NCI-H226 (cell line): Measurements from ENCODE around the gene TNXB.
A peak's percentile ranks its signal among the peaks of the same experiment; 100 is the strongest.
"Not testable (repeated sequence)": the region's sequence is repeated elsewhere in the genome, so short reads cannot be mapped to it uniquely, and the experiment has no call there.

ENCODE experiments used
- DNase-seq: peaks from one replicate; pipeline ENCODE4 v3.0.0-alpha.2; 2015

The TNXB gene

GRCh38 chr6:32108727-32109113 lies 418 bp downstream of the TNXB start:
- no peak for DNase-seq

GRCh38 chr6:32108094-32108627 lies 977 bp downstream of the TNXB start:
- peak; percentile 74 for DNase-seq

GRCh38 chr6:32107406-32107805 lies 1.7 kb downstream of the TNXB start:
- peak; percentile 69 for DNase-seq

DNA sequence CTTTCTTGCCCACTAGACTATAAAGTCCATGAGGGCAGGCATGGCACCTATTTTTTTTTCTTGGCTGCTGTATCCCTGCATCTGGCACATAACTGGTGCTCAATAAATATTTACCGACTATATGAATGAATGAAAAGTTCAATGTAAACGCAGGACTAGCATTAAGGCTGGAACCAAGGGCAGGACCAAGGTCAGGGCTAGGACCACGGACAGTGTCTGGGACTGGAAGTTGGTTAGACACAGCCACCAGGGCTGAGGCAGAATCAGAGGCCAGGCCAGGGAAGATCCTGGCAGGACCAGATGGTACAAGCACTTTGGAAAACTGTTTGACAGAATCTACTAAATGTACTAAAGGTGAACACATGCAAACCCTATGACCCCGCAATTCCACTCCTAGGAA lies 3.7 kb downstream of the TNXB start:
- DNase-seq = no peak

GRCh38 chr6:32102255-32102654 lies 6.9 kb downstream of the TNXB start:
- no peak for DNase-seq

- DNase-seq = not testable (repeated sequence)
These were observed 8.9 kb downstream of the TNXB start for GRCh38 chr6:32100251-32100650.

- no peak for DNase-seq
These were observed 11.8 kb downstream of the TNXB start for GRCh38 chr6:32097364-32097763.

DNA sequence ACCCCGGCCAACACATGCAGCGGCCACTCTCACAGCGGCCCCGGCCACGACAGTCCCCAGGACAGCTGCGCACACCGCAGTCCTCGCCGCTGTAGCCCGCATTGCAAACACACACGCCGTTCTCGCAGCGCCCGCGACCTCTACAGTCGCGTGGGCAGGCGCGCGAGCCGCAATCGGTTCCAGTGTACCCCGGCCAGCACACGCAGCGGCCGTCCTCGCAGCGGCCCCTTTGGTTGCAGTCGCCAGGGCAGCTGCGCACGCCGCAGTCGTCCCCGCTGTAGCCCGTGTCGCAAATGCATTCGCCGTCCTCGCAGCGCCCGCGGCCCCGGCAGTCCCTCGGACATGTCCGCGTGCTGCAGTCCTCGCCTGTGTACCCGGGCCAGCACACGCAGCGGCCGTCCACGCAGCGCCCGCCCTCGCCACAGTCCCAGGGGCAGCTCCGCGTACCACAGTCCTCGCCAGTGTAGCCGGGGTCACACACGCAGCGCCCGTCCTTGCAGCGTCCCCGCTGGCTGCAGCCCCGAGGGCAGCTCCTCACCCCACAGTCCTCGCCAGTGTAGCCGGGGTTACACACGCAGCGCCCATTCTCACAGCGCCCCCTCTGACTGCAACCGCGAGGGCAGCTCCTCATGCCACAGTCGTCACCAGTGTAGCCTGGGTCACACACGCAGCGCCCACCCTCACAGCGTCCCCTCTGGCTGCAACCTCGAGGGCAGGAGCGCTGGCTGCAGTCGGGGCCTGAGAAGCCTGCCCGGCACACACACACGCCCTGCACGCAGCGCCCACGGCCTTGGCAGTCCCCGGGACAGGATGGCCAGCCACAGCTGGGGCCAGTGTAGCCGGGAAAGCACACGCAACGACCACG lies 12.5 kb downstream of the TNXB start:
- DNase-seq = no peak

DNA sequence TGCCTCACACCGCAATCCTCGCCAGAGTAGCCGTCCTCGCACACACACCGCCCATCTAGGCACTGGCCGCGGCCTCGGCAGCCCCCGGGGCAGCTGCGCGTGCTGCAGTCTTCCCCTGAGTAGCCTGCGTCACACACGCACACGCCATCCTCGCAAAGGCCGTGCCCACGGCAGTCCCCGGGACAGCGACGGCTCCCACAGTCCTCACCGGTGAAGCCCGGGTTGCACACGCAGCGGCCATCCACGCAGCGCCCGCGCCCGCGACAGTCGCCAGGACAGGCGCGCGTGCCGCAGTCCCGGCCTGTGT lies 13.1 kb downstream of the TNXB start:
- DNase-seq = no peak

DNA sequence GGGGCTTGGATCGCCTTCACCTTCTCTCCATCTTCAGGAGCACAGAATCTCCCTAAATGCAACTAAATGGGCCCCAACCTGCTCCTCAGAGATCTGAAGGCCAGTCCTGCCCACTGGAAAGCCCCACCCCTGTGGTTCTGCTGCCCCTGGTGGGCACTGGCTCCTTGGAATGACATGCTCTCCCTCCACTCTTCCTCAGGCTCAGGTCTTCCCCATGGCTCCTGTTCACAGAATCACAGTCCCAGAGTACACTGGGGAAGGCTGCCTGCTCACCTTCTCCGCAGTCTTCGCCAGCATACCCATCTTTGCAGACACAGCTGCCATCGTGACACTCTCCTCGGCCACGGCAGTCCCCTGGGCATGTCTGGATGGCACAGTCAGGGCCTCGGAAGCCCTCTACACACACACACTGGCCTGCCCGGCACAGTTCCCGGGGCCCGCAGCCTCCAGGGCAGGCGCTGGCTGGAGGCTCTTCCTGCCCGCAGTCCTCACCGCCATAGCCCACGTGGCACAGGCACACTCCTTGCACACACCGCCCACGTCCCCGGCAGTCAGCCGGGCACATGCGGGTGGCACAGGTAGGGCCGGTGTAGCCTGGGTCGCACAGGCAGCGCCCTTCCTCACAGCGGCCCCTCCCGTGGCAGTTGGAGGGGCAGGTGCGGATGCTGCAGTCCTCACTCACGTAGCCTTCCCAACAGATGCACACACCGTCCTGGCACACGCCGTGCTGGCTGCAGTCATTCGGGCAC lies 13.6 kb downstream of the TNXB start:
- no peak for DNase-seq

GRCh38 chr6:32092760-32093497 lies 16.2 kb downstream of the TNXB start:
- DNase-seq = no peak

DNA sequence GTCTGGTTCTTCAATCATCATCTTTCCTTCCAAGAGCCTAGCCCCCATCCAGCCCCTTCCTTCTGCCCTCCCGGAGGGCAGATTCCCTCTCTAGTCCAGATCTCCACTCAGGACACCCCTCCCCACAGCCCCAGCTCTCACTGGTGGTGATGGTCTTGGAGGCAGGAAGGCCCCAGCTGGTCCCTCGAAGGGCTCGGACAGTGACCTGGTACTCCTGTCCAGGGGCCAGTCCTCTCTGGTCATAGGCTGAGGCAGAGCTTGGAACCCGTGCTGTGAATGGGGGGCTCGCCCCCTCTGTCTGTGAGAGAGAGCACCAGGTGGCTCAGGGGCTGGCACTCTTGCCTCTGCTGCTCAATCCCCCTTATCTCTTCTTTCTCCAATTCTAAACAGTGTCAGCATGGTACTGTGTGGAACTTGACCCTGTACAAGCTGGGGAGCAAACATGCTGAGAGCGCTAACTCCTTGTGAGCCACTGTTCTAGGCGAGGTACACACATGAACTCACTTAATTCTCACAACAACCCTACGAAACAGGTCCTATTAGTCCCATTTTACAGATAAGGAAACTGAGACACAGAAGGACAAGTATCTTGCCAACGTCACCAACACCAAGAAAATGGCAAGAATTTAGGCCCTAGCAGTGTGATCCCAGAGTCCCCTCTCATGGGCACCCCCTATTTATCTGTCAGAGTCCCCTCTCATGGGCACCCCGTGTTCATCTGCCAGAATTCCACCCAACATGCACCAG lies 19.9 kb downstream of the TNXB start:
- no peak for DNase-seq

- no peak for DNase-seq
These were observed 20.6 kb downstream of the TNXB start for GRCh38 chr6:32088487-32089049.

DNA sequence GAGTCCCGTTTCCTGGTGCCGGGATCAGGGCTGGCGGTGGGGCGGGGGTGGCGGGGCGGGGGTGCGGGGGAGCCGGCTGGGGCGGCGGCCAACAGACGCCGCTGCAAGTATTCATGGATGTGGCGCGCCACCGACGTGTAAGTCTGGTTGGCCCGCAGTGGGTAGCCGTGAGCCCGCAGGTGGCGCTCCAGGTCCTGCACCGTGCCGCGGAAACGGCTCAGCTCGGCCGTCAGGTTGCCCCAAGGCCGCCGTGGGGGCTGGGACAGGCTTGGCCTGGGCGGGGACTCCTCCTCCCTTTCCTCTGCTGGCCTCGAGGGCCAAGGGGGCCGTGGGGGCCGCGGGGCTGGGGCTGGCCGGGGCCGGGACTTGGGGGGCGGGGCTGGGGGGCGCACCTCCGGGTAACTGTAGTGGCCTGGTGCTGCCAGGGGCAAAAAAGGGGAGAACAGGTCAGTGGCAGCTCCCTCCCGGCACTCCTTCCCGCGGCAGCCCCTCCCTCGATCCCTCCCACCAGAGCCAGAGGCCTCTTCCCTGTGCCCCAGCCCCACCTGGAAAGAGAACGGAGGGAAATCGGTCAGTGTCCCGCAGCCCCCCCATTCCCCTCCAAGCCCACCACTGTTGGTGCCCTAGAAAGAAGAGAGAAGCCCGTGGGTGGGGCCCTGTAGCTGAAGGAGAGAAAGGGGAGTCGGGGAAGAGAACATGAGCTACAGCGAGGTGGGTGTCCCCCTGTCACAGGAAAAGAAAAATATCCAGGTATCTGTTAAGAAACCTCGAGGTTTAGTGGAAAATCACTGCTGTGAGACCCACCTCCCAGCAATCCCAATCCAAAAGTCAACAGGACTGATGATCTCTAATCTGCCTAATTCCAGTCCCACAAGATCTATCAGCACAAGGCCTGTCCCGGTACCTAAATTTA lies 21.3 kb downstream of the TNXB start:
- peak; percentile 77 for DNase-seq

DNA sequence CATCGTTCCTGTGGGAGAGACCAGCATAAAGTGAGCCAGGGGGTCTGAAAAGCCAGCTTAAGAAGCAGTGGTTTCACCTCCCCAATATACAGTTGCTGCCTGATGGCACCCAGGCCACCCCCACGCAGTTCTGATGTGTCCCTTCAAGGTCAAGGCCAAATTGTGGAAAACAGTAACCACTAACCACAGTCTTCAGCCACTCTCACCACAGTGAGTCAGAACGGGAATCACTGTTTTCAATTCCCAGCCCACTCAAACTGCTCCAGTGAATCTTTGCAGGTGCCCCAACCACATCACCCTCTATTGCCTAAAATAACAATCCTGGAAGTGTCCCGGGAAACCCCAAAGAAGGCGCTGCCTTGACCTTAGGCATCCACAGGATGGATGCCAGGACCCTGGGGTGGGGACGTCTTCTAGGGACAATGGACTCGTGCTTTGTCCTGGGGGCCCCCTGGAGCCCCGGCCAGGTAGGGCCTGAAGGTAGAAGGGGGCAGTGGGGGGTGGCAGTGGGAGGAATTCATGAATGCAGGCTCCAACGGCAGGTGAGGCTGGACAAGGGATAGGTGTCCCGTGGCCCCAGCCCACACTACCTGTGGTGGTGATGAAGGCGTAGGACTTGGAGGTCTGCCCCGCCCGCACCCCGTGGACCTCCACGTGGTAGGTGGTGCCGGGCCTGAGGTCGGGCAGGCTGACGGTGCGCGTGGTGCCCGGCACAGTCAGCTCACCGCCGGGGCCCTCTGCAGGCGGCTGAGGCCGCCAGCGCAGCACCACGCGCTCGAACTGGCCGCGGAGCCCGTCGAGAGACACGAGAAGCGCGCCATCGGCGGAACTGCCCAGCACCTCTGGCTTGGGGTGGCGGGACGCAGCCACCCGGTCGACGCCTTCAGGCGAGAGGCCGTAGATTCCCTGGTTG lies 22.2 kb downstream of the TNXB start:
- DNase-seq = peak; percentile 64

GRCh38 chr6:32085759-32086459 lies 23.2 kb downstream of the TNXB start:
- no peak for DNase-seq

- no peak for DNase-seq
These were observed 24.4 kb downstream of the TNXB start for GRCh38 chr6:32084780-32085179.

DNA sequence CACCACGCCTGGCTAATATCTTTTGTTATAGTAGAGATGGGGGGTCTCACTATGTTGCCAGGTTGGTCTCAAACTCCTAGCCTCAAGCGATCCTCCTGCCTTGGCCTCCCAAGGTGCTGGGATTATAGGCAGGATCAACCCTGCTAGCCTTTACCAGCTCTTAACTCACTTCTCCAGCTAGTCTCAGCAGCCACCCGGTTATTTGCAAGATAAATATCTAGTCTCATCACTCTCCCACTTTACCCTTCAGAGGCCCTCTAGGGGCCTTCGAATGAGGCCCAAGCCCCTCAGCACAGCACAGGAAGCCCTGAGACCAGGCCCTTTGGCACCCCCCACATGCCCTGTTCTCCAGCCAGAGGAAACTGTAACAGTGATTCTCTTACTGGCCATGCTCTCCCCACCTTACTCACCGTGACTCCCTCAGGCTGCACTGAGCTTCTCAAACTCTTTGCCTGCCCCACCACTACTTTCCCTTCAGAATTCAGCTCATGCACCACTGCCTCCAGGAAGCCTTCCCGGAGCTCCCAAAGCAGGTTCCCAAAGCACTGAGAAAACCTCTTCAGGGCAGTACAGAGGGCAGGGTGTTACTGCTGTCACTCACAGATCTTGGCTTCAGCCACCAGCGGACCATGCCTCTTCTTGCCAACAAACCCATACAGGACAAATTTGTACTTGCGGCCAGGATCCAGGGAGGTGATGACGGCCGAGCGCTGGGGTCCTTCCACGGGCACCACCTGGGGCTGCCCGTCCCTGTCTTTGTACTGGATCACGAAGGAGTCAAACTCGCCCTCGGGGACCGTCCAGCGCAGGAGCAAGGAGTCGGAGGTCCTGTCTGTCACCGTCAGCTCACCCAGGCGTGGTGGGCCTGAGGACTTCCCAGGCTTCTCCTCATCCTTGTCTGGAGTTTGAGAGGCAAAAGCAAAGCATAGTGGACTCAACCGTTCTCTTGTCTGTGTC lies 25.0 kb downstream of the TNXB start:
- DNase-seq = no peak
